GM18867 (cell line): Measurements from ENCODE around the gene RPL37A.

ENCODE experiments used
- ATAC-seq: cut with Tn5 transposase; IDR thresholded peaks from one replicate; pipeline ENCODE4 v1.9.1; 2021; ENCODE audit warnings: mild to moderate bottlenecking, moderate library complexity; ENCODE audit not compliant: unreplicated experiment

The RPL37A gene

GRCh38 chr2:216486708-216487107, 11.9 kb upstream of the RPL37A start:
- ATAC-seq, result no peak

GRCh38 chr2:216490061-216490460, 8.6 kb upstream of the RPL37A start:
- ATAC-seq, result no peak

- ATAC-seq, result peak; percentile 69
These were observed 6.6 kb upstream of the RPL37A start for GRCh38 chr2:216491793-216492596.

DNA sequence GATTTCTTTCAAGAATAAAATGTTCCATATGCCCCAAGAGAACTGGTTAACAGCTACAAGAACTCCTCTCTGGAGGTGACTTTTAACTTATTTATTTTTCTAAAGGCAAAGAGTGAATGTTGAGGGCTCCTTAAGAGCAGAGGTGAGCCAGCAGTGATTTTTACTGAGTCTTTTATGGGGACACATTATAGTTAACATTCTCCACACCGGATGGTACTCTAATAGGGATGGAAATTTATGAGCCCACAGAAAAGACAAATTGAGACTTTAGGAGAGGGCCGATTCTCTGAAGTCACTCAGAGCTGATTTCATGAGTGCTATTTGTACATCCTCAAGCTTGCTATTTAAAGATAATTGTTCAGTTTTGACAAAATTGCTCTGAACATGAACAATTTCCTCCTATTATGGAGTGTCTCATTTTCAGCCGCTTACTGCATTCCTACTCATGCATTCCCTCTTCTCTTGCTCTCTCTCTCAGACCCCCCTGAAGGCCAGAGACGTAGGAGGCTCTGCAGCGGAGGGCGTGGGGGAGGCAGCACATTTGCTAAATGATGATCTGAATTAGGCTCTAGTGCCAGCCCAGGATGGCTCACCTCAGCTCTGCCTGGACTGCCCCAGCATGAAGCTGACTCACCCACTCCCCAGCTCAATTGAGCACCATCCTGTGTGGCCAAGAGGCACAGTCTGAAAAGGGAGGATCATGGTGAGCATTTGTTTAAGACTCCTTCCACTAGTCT, 5.9 kb upstream of the RPL37A start:
- no peak for ATAC-seq

- no peak for ATAC-seq
These were observed 5.3 kb upstream of the RPL37A start for GRCh38 chr2:216493334-216493685.

DNA sequence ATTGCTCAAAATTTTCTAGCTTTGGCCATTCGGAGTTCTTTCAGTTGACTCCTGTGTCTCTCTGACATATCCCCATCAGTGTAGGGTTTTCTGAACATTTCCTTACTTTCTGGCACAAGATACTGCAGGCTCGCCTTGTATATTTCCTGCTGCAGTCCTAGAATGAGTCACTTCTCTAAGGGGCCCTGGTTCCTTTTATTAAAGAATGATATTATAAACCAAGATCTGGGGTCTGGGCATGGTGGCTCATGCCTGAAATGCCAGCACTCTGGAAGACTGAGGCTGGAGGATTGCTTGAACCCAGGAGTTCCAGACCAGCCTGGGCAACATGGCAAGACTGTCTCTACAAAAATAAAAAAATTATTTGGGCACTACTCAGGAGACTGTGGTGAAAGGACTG, 3.0 kb upstream of the RPL37A start:
- ATAC-seq, result no peak

- no peak for ATAC-seq
These were observed 1.1 kb upstream of the RPL37A start for GRCh38 chr2:216497382-216498069.

GRCh38 chr2:216498070-216498378, 620 bp upstream of the RPL37A start:
- no peak for ATAC-seq

- no peak for ATAC-seq
These were observed 1.1 kb downstream of the RPL37A start for GRCh38 chr2:216499641-216500218.

- no peak for ATAC-seq
These were observed 1.9 kb downstream of the RPL37A start for GRCh38 chr2:216500572-216500971.

DNA sequence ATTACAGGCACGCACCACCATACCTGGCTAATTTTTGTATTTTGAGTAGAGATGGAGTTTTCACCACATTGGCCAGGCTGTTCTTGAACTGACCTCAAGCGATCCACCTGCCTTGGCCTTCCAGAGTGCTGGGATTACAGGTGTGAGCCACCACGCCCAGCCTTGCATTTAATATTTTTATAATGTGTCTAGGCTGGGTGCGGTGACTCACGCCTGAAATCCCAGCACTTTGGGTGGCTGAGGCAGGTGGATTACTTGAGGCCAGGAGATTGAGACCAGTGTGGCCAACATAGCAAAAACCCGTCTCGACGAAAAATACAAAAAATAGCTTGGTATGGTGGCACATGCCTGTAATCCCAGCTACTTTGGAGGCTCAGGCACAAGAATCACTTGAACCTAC, 3.2 kb downstream of the RPL37A start:
- ATAC-seq, result no peak

- ATAC-seq, result no peak
These were observed 3.9 kb downstream of the RPL37A start for GRCh38 chr2:216502381-216503158.

- no peak for ATAC-seq
These were observed 4.5 kb downstream of the RPL37A start for GRCh38 chr2:216503159-216503629.

DNA sequence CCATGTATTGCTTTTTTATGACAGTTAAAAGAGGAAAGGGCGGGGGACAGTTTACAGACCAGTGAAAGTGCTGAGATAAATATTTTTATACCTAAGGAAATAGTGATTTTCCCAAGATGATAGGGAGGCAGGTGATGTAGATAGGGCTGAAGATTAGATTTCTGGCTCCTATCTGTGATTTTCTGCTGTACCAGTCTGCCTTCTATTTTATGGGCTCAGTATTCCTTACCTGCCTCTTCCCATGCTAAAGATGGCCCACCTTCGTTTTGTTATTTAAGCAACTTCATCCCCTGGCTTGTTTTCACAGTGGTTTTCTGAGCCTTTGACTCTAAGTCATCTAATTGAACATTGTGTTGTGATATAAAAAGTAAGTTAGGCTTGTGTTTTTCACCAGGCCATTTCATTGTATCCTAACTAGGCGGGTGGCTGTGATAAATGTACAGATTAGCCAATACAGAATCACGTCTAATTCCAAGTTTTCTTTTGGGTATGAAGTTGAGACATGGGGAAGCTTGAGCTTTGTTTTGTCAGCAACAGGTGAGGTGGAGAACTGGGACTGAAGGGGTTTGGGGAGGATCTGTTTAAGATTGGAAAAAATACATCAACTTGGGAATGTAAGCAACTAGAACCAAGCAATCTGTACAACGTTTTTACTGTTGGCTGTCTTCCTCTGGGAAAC, 5.2 kb downstream of the RPL37A start:
- no peak for ATAC-seq

- no peak for ATAC-seq
These were observed 5.7 kb downstream of the RPL37A start for GRCh38 chr2:216504376-216504762.

- no peak for ATAC-seq
These were observed 6.8 kb downstream of the RPL37A start for GRCh38 chr2:216505133-216506106.

- no peak for ATAC-seq
These were observed 8.8 kb downstream of the RPL37A start for GRCh38 chr2:216507220-216508160.

DNA sequence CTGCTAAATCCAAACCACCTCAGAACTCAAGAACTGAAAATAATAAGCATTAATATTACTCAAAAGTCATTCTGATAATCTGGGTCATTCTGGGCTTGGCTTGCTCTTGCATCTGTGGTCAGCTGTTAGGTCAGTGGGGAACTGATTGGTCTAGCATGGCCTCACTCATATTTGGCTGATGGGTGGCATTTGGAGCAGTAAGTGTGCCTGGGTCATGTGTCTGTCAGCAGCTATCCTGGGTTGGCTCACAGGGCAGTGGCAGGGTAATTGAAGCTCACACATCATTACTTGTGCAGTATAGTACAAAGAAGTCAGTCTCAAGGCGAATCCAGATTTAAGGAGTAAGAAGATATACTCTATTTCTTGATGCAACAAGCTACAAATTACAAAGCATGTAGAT, 9.6 kb downstream of the RPL37A start:
- ATAC-seq, result no peak
